Measurements from ENCODE around the gene ERN1.
"Not testable (repeated sequence)": the region's sequence is repeated elsewhere in the genome, so short reads cannot be mapped to it uniquely, and the experiment has no call there.

The ERN1 gene

GRCh38 chr17:64129765-64130558 lies at the start of gene ERN1:
Gene ERN1, minus strand, starts transcription at chr17:64130144. Its CDS starts 115 bp downstream, at chr17:64130029.
- peak; percentile 88 for DNase-seq (ENCODE audit: low read depth)

GRCh38 chr17:64179024-64179423 lies 49.1 kb upstream of the ERN1 start:
- DNase-seq (ENCODE audit: low read depth), result not testable (repeated sequence)

- DNase-seq (ENCODE audit: low read depth), result no peak
Measured at GRCh38 chr17:64178011-64178825, 48.3 kb upstream of the ERN1 start.

- DNase-seq (ENCODE audit: low read depth), result no peak
Measured at GRCh38 chr17:64177311-64178010, 47.5 kb upstream of the ERN1 start.

GRCh38 chr17:64176556-64176955 lies 46.6 kb upstream of the ERN1 start:
- DNase-seq (ENCODE audit: low read depth), result no peak

GRCh38 chr17:64174686-64175456 lies 44.9 kb upstream of the ERN1 start:
- peak; percentile 37 for DNase-seq (ENCODE audit: low read depth)

GRCh38 chr17:64173646-64174045 lies 43.7 kb upstream of the ERN1 start:
- DNase-seq (ENCODE audit: low read depth), result no peak

- no peak for DNase-seq (ENCODE audit: low read depth)
Measured at GRCh38 chr17:64172510-64172909, 42.6 kb upstream of the ERN1 start.

GRCh38 chr17:64171041-64171440 lies 41.1 kb upstream of the ERN1 start:
- no peak for DNase-seq (ENCODE audit: low read depth)

- no peak for DNase-seq (ENCODE audit: low read depth)
Measured at GRCh38 chr17:64170286-64170685, 40.3 kb upstream of the ERN1 start.

- not testable (repeated sequence) for DNase-seq (ENCODE audit: low read depth)
Measured at GRCh38 chr17:64167666-64168065, 37.7 kb upstream of the ERN1 start.

- DNase-seq (ENCODE audit: low read depth), result no peak
Measured at GRCh38 chr17:64166876-64167275, 36.9 kb upstream of the ERN1 start.

- no peak for DNase-seq (ENCODE audit: low read depth)
Measured at GRCh38 chr17:64165347-64165746, 35.4 kb upstream of the ERN1 start.

- no peak for DNase-seq (ENCODE audit: low read depth)
Measured at GRCh38 chr17:64164596-64165285, 34.8 kb upstream of the ERN1 start.

- DNase-seq (ENCODE audit: low read depth), result no peak
Measured at GRCh38 chr17:64163468-64163867, 33.5 kb upstream of the ERN1 start.

- DNase-seq (ENCODE audit: low read depth), result no peak
Measured at GRCh38 chr17:64162554-64162953, 32.6 kb upstream of the ERN1 start.

GRCh38 chr17:64161380-64162176 lies 31.6 kb upstream of the ERN1 start:
- DNase-seq (ENCODE audit: low read depth), result no peak

- no peak for DNase-seq (ENCODE audit: low read depth)
Measured at GRCh38 chr17:64160378-64160777, 30.4 kb upstream of the ERN1 start.

GRCh38 chr17:64158831-64159590 lies 29.1 kb upstream of the ERN1 start:
- DNase-seq (ENCODE audit: low read depth), result no peak

- no peak for DNase-seq (ENCODE audit: low read depth)
Measured at GRCh38 chr17:64158406-64158805, 28.5 kb upstream of the ERN1 start.
